Effector memory CD4-positive, alpha-beta T cell (primary cell): Measurements from ENCODE around the gene BLTP2.
"Not testable (repeated sequence)": the region's sequence is repeated elsewhere in the genome, so short reads cannot be mapped to it uniquely, and the experiment has no call there.

Experiments
- DNase-seq, 3 donors: peaks; one replicate each; pipeline ENCODE4 v3.0.0-alpha.2; 2020
- H3K27ac ChIP-seq: 2 replicates; pipeline ENCODE4 v1.7.0; 2013; ENCODE audit warnings: mild to moderate bottlenecking, low read length, moderate library complexity; ENCODE audit not compliant: insufficient read depth, poor library complexity, severe bottlenecking
- H3K27me3 ChIP-seq: replicated peaks from 2 replicates; pipeline ENCODE4 v1.7.0; 2013; ENCODE audit warnings: mild to moderate bottlenecking, low read length; ENCODE audit not compliant: insufficient read depth, control insufficient read depth, poor library complexity, severe bottlenecking
- H3K36me3 ChIP-seq: 2 replicates; pipeline ENCODE4 v1.7.0; 2013; ENCODE audit warnings: mild to moderate bottlenecking, low read length, moderate library complexity; ENCODE audit not compliant: control insufficient read depth, insufficient read depth
- H3K4me1 ChIP-seq: 2 replicates; pipeline ENCODE4 v1.7.0; 2013; ENCODE audit warnings: low read length, mild to moderate bottlenecking; ENCODE audit not compliant: control insufficient read depth, insufficient read depth, poor library complexity, severe bottlenecking
- H3K4me3 ChIP-seq: 2 replicates; pipeline ENCODE4 v1.7.0; 2013; ENCODE audit warnings: low read length, low read depth, mild to moderate bottlenecking; ENCODE audit not compliant: insufficient read depth, poor library complexity, severe bottlenecking
- H3K9me3 ChIP-seq: 2 replicates; pipeline ENCODE4 v1.7.0; 2013; ENCODE audit warnings: mild to moderate bottlenecking, low read length, moderate library complexity; ENCODE audit not compliant: control insufficient read depth

The BLTP2 gene

GRCh38 chr17:28669918-28670317, 25.0 kb upstream of the BLTP2 start:
- DNase-seq = no peak
- H3K27me3 ChIP-seq = no peaks in the 10 kb centered on the region
- H3K27ac ChIP-seq = no peak overlapping the region
- H3K4me1 ChIP-seq = peaks cover 3% of the 10 kb centered on the region
- peaks cover 58% of the 10 kb centered on the region for H3K36me3 ChIP-seq
- H3K4me3 ChIP-seq = no peak overlapping the region
- H3K9me3 ChIP-seq = no peaks in the 10 kb centered on the region

DNA sequence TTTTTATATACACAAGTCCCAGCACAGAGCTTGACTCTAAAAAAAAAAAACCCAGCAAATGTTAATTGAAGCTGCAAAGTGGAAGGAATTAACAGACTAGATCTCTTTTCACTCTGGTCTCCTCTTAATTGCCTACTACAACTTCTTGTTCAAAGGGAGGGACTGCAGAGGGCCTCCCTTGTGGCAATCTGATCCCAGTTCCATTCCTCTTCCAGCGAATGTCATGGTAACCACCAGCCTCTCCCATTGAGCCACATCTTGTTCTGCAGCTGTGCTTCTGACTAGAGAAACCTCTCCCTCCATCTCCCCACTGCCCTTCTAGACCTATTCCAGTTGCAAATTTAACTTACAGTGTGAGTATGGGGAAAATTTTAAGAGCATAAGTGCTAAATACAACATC, 22.9 kb upstream of the BLTP2 start:
- no peaks in the 10 kb centered on the region for H3K9me3 ChIP-seq
- H3K36me3 ChIP-seq = peaks cover 38% of the 10 kb centered on the region
- H3K4me1 ChIP-seq = peaks cover 6% of the 10 kb centered on the region
- no peak overlapping the region for H3K4me3 ChIP-seq
- no peaks in the 10 kb centered on the region for H3K27me3 ChIP-seq
- no peak overlapping the region for H3K27ac ChIP-seq
- DNase-seq = no peak

- no peaks in the 10 kb centered on the region for H3K9me3 ChIP-seq
- no peak overlapping the region for H3K4me3 ChIP-seq
- peaks cover 19% of the 10 kb centered on the region for H3K36me3 ChIP-seq
- peaks cover 7% of the 10 kb centered on the region for H3K4me1 ChIP-seq
- no peaks in the 10 kb centered on the region for H3K27me3 ChIP-seq
- DNase-seq = no peak
- H3K27ac ChIP-seq = no peak overlapping the region
Observed at GRCh38 chr17:28665994-28666393, 21.0 kb upstream of the BLTP2 start.

DNA sequence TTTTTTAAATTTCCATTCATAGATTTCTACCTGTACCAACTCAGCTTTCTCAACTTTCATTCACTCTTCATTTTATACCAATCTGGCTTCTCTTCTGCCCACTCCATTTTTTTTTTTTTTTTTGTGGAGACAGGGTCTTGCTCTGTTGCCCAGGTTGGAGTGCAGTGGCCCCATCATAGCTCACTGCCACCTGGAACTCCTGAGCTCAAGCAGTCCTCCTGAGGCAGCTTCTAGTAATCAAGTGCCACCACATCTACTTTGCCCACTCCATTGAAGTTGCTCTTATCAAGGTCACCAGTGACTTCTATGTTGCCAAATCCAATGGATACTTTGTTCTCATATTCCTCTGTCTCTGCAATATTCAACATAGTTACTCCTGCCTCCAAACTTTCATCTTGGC, 18.8 kb upstream of the BLTP2 start:
- H3K36me3 ChIP-seq = peaks cover 9% of the 10 kb centered on the region
- no peak overlapping the region for H3K4me3 ChIP-seq
- peaks cover 8% of the 10 kb centered on the region for H3K4me1 ChIP-seq
- H3K9me3 ChIP-seq = no peaks in the 10 kb centered on the region
- no peaks in the 10 kb centered on the region for H3K27me3 ChIP-seq
- DNase-seq = no peak
- H3K27ac ChIP-seq = no peak overlapping the region

DNA sequence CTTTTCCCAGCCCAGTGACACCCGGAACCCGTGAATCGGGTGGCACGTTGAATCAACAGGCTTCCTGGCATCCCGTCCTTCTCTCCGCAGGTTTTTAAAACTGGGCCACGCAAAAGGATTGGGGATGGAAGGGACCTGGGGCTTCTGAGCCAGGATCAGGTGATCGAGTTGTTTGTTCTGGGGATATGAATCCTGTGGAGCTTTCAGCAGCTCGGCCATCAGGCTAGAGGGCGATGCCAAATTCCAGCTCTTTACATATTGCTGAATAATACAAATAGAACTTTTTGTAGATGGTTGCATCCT, 17.5 kb upstream of the BLTP2 start:
- Histone ChIP-seq H3K27me3 (no peaks in the 10 kb centered on the region), H3K4me3 (peak overlapping the region; percentile 92), H3K9me3 (no peaks in the 10 kb centered on the region), H3K27ac (peak overlapping the region; percentile 99), H3K36me3 (no peaks in the 10 kb centered on the region), H3K4me1 (peaks cover 8% of the 10 kb centered on the region)
- no peak for DNase-seq

GRCh38 chr17:28661635-28662526, 16.9 kb upstream of the BLTP2 start, which contains the start of the genes SDF2 and SUPT6H:
SDF2 (minus strand) TSS chr17:28661906; CDS start chr17:28661876, 30 bp downstream.
SUPT6H (plus strand) TSS chr17:28662205; CDS start chr17:28673402, 11,197 bp downstream.
- Histone ChIP-seq H3K4me3 (peak within 1 kb of the TSS; percentile 92), H3K9me3 (no peaks in the 10 kb centered on the region), H3K27ac (peak within 1 kb of the TSS; percentile 99), H3K36me3 (no peaks in the 10 kb centered on the region), H3K4me1 (peaks cover 8% of the 10 kb centered on the region), H3K27me3 (no peaks in the 10 kb centered on the region)
- DNase-seq = peak; percentile 86 to 90 (median 89)

- not testable (repeated sequence) for H3K36me3 ChIP-seq, H3K9me3 ChIP-seq, DNase-seq, H3K4me3 ChIP-seq, H3K27ac ChIP-seq, H3K27me3 ChIP-seq, H3K4me1 ChIP-seq
Observed at GRCh38 chr17:28659497-28659881, 14.5 kb upstream of the BLTP2 start.

- not testable (repeated sequence) for H3K9me3 ChIP-seq, H3K27ac ChIP-seq, DNase-seq, H3K36me3 ChIP-seq, H3K4me3 ChIP-seq, H3K4me1 ChIP-seq, H3K27me3 ChIP-seq
Observed at GRCh38 chr17:28658766-28659496, 14.0 kb upstream of the BLTP2 start.

DNA sequence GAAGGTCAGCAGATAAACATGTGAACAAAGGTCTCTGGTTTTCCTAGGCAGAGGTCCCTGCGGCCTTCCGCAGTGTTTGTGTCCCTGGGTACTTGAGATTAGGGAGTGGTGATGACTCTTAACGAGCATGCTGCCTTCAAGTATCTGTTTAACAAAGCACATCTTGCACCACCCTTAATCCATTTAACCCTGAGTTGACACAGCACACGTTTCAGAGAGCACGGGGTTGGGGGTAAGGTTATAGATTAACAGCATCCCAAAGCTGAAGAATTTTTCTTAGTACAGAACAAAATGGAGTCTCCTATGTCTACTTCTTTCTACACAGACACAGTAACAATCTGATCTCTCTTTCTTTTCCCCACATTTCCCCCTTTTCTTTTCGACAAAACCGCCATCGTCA, 13.4 kb upstream of the BLTP2 start:
- not testable (repeated sequence) for H3K27me3 ChIP-seq, H3K4me3 ChIP-seq, H3K9me3 ChIP-seq, H3K27ac ChIP-seq, H3K36me3 ChIP-seq, H3K4me1 ChIP-seq, DNase-seq

GRCh38 chr17:28657756-28658155, 12.8 kb upstream of the BLTP2 start:
- H3K4me3 ChIP-seq = no peak overlapping the region
- peaks cover 3% of the 10 kb centered on the region for H3K4me1 ChIP-seq
- no peak overlapping the region for H3K27ac ChIP-seq
- H3K9me3 ChIP-seq = no peaks in the 10 kb centered on the region
- no peaks in the 10 kb centered on the region for H3K27me3 ChIP-seq
- no peak for DNase-seq
- peaks cover 6% of the 10 kb centered on the region for H3K36me3 ChIP-seq
